GM13976 (cell line): Measurements from ENCODE around the gene RHCG.

Experiments used
- DNase-seq: peaks from one replicate; pipeline ENCODE4 v3.0.0; 2012; ENCODE audit warnings: low spot score
- CTCF ChIP-seq: IDR thresholded peaks from 2 replicates; pipeline ENCODE4 v1.5.1; 2012; ENCODE audit warnings: borderline replicate concordance, mild to moderate bottlenecking; ENCODE audit not compliant: insufficient read depth; ENCODE audit errors: extremely low read depth, missing control alignments, control extremely low read depth
- in situ Hi-C: fragments of 300-500 bp; cut with MboI; formaldehyde crosslinking; loops from one replicate; pipeline ENCODE4 v1.12.0; 2022; ENCODE audit warnings: low sequenced_read_pairs, mixed read lengths, inconsistent platforms; ENCODE audit not compliant: unreplicated experiment

Gene RHCG

GRCh38 chr15:89455535-89455934 is 40.8 kb downstream of the RHCG start:
- DNase-seq: no peak
- TF ChIP-seq CTCF: no peak
- in situ Hi-C loops: no loop called here

GRCh38 chr15:89452330-89452836 is 44.0 kb downstream of the RHCG start:
- in situ Hi-C loops: no loop called here
- no peak for TF ChIP-seq CTCF
- DNase-seq: no peak

DNA sequence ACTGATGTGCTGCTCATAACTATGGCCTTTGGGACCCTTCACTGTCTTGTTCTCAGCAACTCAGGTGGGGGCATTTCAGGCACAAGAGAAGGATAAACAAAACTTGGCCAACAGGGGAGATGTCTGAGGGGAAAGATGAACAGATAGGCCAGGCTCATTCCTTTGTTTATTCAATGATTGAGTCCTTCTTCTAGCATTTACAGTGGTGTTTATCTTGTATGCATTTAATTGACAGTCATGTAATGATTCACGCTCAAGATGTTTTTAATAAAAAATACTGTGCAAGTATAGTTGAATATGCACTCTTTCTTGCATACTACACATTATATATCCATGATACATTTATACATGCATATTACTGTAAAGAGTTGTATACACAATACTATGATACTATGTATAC is 44.5 kb downstream of the RHCG start:
- no peak for TF ChIP-seq CTCF
- DNase-seq: no peak
- in situ Hi-C loops: no loop called here

GRCh38 chr15:89450076-89451006 is 46.0 kb downstream of the RHCG start:
- in situ Hi-C loops: no loop called here
- no peak for TF ChIP-seq CTCF
- no peak for DNase-seq

GRCh38 chr15:89448825-89449224 is 47.6 kb downstream of the RHCG start:
- TF ChIP-seq CTCF: no peak
- no peak for DNase-seq
- in situ Hi-C loops: no loop called here

DNA sequence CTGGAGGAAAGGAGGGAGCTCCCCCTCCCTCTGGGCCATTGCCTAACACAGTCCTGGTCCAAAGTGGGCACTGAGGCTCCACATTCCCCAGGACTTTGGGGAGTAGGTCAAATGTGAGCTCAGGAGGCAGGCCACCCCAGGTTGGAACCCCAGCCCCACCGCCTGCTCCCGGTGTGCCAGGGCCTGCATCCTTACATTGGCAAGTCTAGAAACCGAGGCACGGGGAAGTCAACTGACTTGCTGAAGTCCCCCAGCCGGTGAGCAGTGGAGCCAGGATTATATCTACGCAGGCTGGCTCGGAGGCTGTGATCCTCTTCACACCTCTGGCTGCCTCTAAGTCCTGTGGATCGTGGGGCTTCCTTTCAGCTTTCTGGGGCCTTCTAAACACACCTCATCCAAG is 48.7 kb downstream of the RHCG start:
- DNase-seq: no peak
- in situ Hi-C loops: no loop called here
- TF ChIP-seq CTCF: no peak
